HepG2 (cell line): ENCODE measurements around the gene CHD9. TPM values are rescaled to one million over a fixed set of nuclear protein-coding genes. Genes with fewer than 3 reads are reported as not detected.

Source experiments
- GATAD1 ChIP-seq: IDR thresholded peaks from 2 replicates; pipeline ENCODE4 v1.6.1; 2016; ENCODE audit warnings: missing genetic modification reagents, missing compliant biosample characterization
- ISL2 ChIP-seq: sonication (generic); formaldehyde crosslinking; IDR thresholded peaks from 2 replicates; pipeline ENCODE4 v1.5.0; 2020; ENCODE audit warnings: missing genetic modification reagents
- NBN ChIP-seq: fragments of 450-650 bp; conservative IDR thresholded peaks from 2 replicates; pipeline ENCODE4 v1.6.1; 2017
- PATZ1 ChIP-seq: sonication (generic); formaldehyde crosslinking; IDR thresholded peaks from 2 replicates; pipeline ENCODE4 v1.4.0; 2020; ENCODE audit warnings: missing genetic modification reagents
- RAD21 ChIP-seq: fragments of 450-650 bp; formaldehyde crosslinking; IDR thresholded peaks from 2 replicates; pipeline ENCODE4 v1.5.0; 2020; ENCODE audit warnings: mild to moderate bottlenecking
- SKIL ChIP-seq: sonication (generic); formaldehyde crosslinking; IDR thresholded peaks from 2 replicates; pipeline ENCODE4 v1.8.0; 2022; ENCODE audit warnings: missing genetic modification reagents, mild to moderate bottlenecking, moderate library complexity, borderline replicate concordance
- SMAD1 ChIP-seq: sonication (generic); formaldehyde crosslinking; IDR thresholded peaks from 2 replicates; pipeline ENCODE4 v1.4.0; 2020; ENCODE audit warnings: missing genetic modification reagents, low read depth, mild to moderate bottlenecking, borderline replicate concordance
- SOX13 ChIP-seq, 3 experiments: fragments of 450-650 bp in 1 of 3; sonication (generic) in 1 of 3; formaldehyde crosslinking in 1 of 3; IDR thresholded peaks in 2 of 3; conservative IDR thresholded peaks in 1 of 3; 2 replicates each; pipeline versions ENCODE4 v1.5.0 to v1.6.1; 2016 to 2020; ENCODE audit warnings: antibody characterized with exemption in 1 of 3, mild to moderate bottlenecking in 1 of 3, missing compliant biosample characterization in 1 of 3, missing genetic modification reagents in 1 of 3, moderate library complexity in 1 of 3
- TSC22D2 ChIP-seq: sonication (generic); formaldehyde crosslinking; IDR thresholded peaks from 2 replicates; pipeline ENCODE4 v1.5.1; 2020; ENCODE audit warnings: missing genetic modification reagents, mild to moderate bottlenecking, borderline replicate concordance
- XBP1 ChIP-seq: sonication (generic); formaldehyde crosslinking; IDR thresholded peaks from 2 replicates; pipeline ENCODE4 v1.5.0; 2020; ENCODE audit warnings: missing genetic modification reagents
- ZIK1 ChIP-seq: sonication (generic); formaldehyde crosslinking; IDR thresholded peaks from 2 replicates; pipeline ENCODE4 v1.5.0; 2020; ENCODE audit warnings: mild to moderate bottlenecking, low read depth, missing genetic modification reagents, borderline replicate concordance
- ZKSCAN8 ChIP-seq: IDR thresholded peaks from 2 replicates; pipeline ENCODE4 v1.6.1; 2016; ENCODE audit warnings: borderline replicate concordance, missing genetic modification reagents, missing compliant biosample characterization
- ZMAT5 ChIP-seq: sonication (generic); formaldehyde crosslinking; IDR thresholded peaks from 2 replicates; pipeline ENCODE4 v1.5.0; 2020; ENCODE audit warnings: mild to moderate bottlenecking, low read depth, missing genetic modification reagents, borderline replicate concordance
- ZNF160 ChIP-seq: sonication (generic); formaldehyde crosslinking; IDR thresholded peaks from 2 replicates; pipeline ENCODE4 v1.8.0; 2022; ENCODE audit warnings: mild to moderate bottlenecking, inconsistent platforms, missing genetic modification reagents
- ZNF275 ChIP-seq: sonication (generic); formaldehyde crosslinking; IDR thresholded peaks from 2 replicates; pipeline ENCODE4 v1.8.0; 2022; ENCODE audit warnings: missing genetic modification reagents, mild to moderate bottlenecking, inconsistent platforms, borderline replicate concordance
- ZNF354B ChIP-seq: sonication (generic); formaldehyde crosslinking; IDR thresholded peaks from 2 replicates; pipeline ENCODE4 v1.8.0; 2022; ENCODE audit warnings: mild to moderate bottlenecking, missing genetic modification reagents
- ZNF44 ChIP-seq: sonication (generic); formaldehyde crosslinking; IDR thresholded peaks from 2 replicates; pipeline ENCODE4 v1.5.1; 2020; ENCODE audit warnings: mild to moderate bottlenecking, missing genetic modification reagents
- ZNF550 ChIP-seq: sonication (generic); formaldehyde crosslinking; IDR thresholded peaks from 2 replicates; pipeline ENCODE4 v1.4.0; 2020; ENCODE audit warnings: mild to moderate bottlenecking, missing genetic modification reagents, borderline replicate concordance
- ZNF580 ChIP-seq: IDR thresholded peaks from 2 replicates; pipeline ENCODE4 v1.6.1; 2016; ENCODE audit warnings: low read depth, borderline replicate concordance
- ZNF768 ChIP-seq: sonication (generic); formaldehyde crosslinking; IDR thresholded peaks from 2 replicates; pipeline ENCODE4 v1.4.0; 2020; ENCODE audit warnings: missing genetic modification reagents
- ZNF883 ChIP-seq: sonication (generic); formaldehyde crosslinking; IDR thresholded peaks from 2 replicates; pipeline ENCODE4 v1.5.1; 2020; ENCODE audit warnings: mild to moderate bottlenecking, missing genetic modification reagents; ENCODE audit errors: not compliant biosample characterization
- ZNF891 ChIP-seq: sonication (generic); formaldehyde crosslinking; IDR thresholded peaks from 2 replicates; pipeline ENCODE4 v1.5.0; 2020; ENCODE audit warnings: mild to moderate bottlenecking, missing genetic modification reagents
- polyA plus RNA-seq, 8 experiments: library from polyadenylated mRNA; depleted of rRNA in 3 of 8; stranded (reverse) in 7 of 8; unstranded in 1 of 8; fragments of >200 nt; fragmentation: Illumina TruSeq in 4 of 8; extraction: Trizol in 4 of 8; gene quantifications; 2 replicates each; pipeline versions ENCODE4 v1.2.1 to v1.2.3, GENCODE V29; 2011 to 2016; ENCODE audit warnings: low read depth in 4 of 8, missing spikeins in 1 of 8, mixed read lengths in 1 of 8; ENCODE audit not compliant: insufficient read depth in 1 of 8
- total RNA-seq, 5 experiments: library from RNA; depleted of rRNA; stranded (reverse); fragments of >200 nt; fragmentation: Illumina TruSeq; extraction: Trizol; gene quantifications; 2 replicates each; pipeline ENCODE4 v1.2.3, GENCODE V29; 2016; ENCODE audit warnings: low read depth in 1 of 5

The CHD9 gene
- total and polyA plus RNA-seq, 2 of the 13 experiments (the other 11 are each of a cell fraction or from before 2014, with no cell fraction given), result 23.4 to 27.7 TPM

- peak; percentile 74 for TF ChIP-seq ZNF883 (CRISPR knock-in tag)
- peak; percentile 44; the same call in 1 of the 2 replicates for TF ChIP-seq GATAD1 (CRISPR knock-in tag)
- TF ChIP-seq ZNF160 (CRISPR knock-in tag), result no peak; the same call in 1 of the 2 replicates
- TF ChIP-seq ZKSCAN8 (CRISPR knock-in tag), result no peak
- no peak for TF ChIP-seq ZMAT5
- TF ChIP-seq ZNF354B (CRISPR knock-in tag), result peak; percentile 57; the same call in 1 of the 2 replicates
- TF ChIP-seq NBN, result no peak
- TF ChIP-seq ZNF891 (CRISPR knock-in tag), result peak; percentile 70; the same call in 1 of the 2 replicates
- peak; percentile 99 for TF ChIP-seq RAD21
- peak; percentile 93 for TF ChIP-seq PATZ1 (CRISPR knock-in tag)
- no peak; the same call in none of the 2 replicates for TF ChIP-seq ISL2 (CRISPR knock-in tag)
- peak; percentile 58; the same call in 1 of the 2 replicates for TF ChIP-seq ZIK1 (CRISPR knock-in tag)
- TF ChIP-seq ZNF550, result no peak
- TF ChIP-seq ZNF580 (CRISPR knock-in tag), result no peak; the same call in none of the 2 replicates
- TF ChIP-seq XBP1 (CRISPR knock-in tag), result no peak
- TF ChIP-seq SKIL (CRISPR knock-in tag), result peak; percentile 80; the same call in 1 of the 2 replicates
- TF ChIP-seq TSC22D2 (CRISPR knock-in tag), result no peak; the same call in 1 of the 2 replicates
- TF ChIP-seq ZNF768, result peak; percentile 62; the same call in 1 of the 2 replicates
- TF ChIP-seq SMAD1, result no peak; the same call in 1 of the 2 replicates
- no peak for TF ChIP-seq SOX13 (IDR thresholded peaks at IDR 0.05)
- peak in 1 of 2 experiments; percentile 35; a peak in 1 of 4 replicates for TF ChIP-seq SOX13 (CRISPR knock-in tag; conservative IDR thresholded peaks at IDR 0.05 in 1 of 2, IDR thresholded peaks at IDR 0.05 in 1 of 2)
- no peak for TF ChIP-seq ZNF44 (CRISPR knock-in tag)
- no peak for TF ChIP-seq ZNF275 (CRISPR knock-in tag)
These were observed 75.6 kb downstream of the CHD9 start (continued) for GRCh38 chr16:53130159-53131049.
